ENCODE data around the gene MACF1.
"Not testable (repeated sequence)": the region's sequence is repeated elsewhere in the genome, so short reads cannot be mapped to it uniquely, and the experiment has no call there.

The MACF1 gene

GRCh38 chr1:39427912-39428311 is 223.4 kb downstream of the MACF1 start:
- DNase-seq: no peak

GRCh38 chr1:39431927-39432326 is 227.4 kb downstream of the MACF1 start:
- no peak for DNase-seq

- DNase-seq: no peak
Observed at GRCh38 chr1:39434797-39435395, 230.4 kb downstream of the MACF1 start.

GRCh38 chr1:39435597-39435996 is 231.1 kb downstream of the MACF1 start:
- no peak for DNase-seq

DNA sequence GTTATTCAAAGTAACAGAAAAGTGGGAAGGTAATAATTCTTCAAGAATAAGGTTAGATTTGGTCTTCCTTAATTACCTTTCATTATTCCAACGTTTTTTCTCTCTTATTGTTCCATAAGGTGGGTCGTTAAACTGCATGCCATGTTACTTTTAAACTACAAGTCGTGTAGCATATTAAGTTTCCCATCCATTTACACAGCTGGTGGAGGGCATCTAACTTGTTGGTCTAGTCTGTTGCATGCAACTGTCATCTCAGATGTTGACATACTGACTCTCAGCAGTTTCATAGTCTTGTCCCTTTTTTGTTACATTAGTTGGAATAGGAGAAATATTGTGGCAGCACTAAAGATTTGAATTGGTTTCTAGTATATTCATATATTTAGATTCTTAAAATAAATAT is 232.3 kb downstream of the MACF1 start:
- no peak for DNase-seq

DNA sequence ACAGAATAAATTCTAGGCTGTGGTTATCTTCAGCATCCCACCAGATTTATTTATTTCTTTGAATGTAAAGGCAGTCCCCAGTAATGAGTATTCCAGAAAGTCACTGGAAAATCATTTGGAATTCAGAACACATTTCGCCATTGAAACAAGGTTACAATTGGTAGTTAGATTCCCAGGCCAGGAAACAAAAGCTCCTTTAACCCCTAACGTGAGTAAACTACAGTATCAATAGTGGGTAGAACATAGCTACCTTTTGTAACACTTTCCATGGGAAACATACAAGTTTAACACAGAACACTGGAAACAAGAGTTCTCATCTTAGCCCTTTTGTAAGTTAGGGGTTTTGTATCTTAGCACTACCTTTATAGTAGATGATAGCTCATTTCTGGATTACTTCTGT is 233.5 kb downstream of the MACF1 start:
- no peak for DNase-seq

- no peak for DNase-seq
Observed at GRCh38 chr1:39440856-39441255, 236.4 kb downstream of the MACF1 start.

- no peak for DNase-seq
Observed at GRCh38 chr1:39441797-39442196, 237.3 kb downstream of the MACF1 start.

GRCh38 chr1:39445573-39445972 is 241.1 kb downstream of the MACF1 start:
- DNase-seq: no peak

GRCh38 chr1:39446986-39447567 is 242.6 kb downstream of the MACF1 start:
- DNase-seq: no peak

DNA sequence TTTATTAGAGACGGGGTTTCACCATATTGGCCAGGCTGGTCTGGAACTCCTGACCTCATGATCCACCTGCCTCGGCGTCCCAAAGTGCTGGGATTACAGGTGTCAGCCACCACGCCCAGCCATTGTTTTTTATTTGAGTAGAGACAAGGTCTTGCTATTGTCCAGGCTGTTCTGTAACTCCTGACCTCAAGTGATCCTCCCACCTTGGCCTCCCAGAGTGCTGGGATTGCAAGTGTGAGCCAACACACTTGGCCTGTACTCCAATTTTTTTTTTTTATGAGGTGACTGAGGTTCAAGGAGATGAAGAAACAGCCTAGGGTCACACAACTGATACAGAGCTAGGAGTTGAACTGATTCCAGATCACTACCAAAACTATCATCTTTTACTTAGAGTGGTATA is 245.5 kb downstream of the MACF1 start:
- not testable (repeated sequence) for DNase-seq

- no peak for DNase-seq
Observed at GRCh38 chr1:39450956-39451606, 246.6 kb downstream of the MACF1 start.

- no peak for DNase-seq
Observed at GRCh38 chr1:39452081-39452480, 247.6 kb downstream of the MACF1 start.

GRCh38 chr1:39452540-39452939 is 248.0 kb downstream of the MACF1 start:
- DNase-seq: no peak

DNA sequence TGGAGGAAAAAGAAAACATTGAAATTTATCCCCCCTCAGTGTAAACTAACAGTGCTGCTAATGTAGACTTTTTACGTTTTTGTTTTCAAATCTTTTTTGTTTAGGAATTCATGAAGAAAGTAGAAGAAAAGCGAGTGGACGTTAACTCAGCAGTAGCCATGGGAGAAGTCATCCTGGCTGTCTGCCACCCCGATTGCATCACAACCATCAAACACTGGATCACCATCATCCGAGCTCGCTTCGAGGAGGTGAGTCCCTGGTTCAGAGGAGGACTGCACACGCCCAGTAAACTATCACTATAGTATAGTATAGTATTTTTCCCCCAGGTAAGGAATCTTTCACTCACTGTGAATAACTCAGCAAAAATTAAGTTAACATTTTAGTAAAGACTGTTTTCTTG is 249.1 kb downstream of the MACF1 start:
- no peak for DNase-seq

DNA sequence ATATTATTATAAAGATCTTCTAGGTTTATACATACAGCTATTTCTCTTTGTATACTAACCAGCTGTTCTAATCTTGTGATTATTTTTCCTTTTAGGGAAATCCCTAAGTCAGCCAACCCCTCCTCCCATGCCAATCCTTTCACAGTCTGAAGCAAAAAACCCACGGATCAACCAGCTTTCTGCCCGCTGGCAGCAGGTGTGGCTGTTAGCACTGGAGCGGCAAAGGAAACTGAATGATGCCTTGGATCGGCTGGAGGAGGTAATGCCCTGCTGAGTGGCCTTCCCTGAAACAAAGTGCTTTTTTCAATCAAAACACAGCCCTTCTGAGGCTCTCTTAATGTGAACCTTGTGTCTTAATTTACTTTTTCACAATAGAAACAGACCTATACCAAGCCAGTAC is 254.5 kb downstream of the MACF1 start:
- no peak for DNase-seq

DNA sequence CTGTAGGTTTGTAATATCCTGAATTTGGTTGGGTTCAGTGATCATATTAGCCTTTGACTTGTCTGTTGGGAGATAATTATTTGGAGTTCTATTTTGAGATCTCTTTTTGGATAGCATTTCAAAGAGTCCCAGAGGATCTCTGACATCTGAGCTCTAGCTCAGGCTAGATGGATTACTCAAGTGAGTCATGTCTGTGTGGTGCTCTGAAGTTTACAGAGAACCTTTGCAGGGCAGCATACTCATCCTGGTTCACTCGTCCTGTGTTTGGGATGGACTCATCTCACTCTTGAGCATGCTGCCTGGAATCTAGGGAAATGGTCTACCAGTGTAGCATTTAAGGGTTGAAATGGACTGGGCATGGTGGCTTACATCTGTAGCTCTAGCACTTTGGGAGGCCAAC is 257.6 kb downstream of the MACF1 start:
- DNase-seq: no peak

- DNase-seq: no peak
Observed at GRCh38 chr1:39466413-39467107, 262.1 kb downstream of the MACF1 start.

DNA sequence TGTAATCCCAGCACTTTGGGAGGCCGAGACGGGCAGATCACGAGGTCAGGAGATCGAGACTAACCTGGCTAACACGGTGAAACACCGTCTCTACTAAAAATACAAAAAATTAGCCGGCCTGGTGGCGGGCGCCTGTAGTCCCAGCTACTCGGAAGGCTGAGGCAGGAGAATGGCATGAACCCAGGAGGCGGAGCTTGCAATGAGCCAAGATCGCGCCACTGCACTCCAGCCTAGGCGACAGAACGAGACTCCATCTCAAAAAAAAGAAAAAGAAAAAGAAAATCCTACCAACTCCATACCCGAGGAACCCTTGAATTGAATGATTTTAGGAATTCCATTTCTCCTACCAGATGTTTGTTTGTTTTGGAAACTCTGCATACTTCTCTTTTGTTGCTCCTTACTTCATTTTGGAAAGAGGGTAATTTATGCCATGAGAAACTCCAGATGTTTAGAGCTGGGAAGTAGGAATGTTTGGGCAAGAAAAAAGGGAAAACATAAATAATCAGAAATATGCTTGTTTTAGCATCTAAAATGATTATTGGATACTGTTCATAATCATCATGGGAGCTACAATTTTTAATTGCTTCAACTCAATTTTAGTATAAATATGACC is 262.7 kb downstream of the MACF1 start:
- not testable (repeated sequence) for DNase-seq

DNA sequence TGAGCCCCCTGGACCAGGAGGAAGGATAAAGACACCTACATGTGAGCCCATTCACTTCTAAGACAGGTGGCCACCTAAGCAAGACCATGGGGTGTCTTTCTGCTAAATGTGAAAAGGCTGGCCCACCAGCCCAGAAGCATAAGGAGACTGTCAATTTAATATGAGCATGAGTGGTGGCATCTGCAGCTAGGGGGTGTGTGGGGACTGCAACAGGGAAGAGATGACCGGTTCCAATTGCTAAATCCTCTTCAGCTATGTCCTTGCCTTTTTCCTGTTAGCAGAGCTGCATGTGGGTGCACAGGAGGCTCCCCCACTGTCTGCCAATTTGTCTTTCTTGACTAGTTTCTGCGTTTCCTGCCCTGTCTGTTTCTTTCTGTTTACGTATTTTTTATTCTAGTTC is 264.7 kb downstream of the MACF1 start:
- no peak for DNase-seq

DNA sequence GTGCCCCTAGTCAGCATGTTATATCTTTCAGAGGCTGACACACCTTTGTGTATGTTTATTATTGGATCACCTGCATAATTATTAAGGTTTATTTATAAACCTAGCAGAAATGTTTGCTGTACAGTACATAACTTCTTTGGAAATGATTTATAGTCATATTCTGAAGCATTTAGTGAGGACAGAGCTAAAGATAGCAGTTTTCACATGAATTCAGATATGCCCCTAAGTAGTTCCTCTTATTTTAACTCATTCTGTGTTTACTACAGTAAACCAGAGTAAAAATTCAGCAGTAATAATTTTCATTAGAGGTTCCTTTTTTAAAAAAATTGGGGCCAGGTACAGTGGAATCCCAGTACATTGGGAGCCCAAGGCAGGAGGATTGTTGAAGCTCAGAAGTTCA is 265.5 kb downstream of the MACF1 start:
- no peak for DNase-seq

DNA sequence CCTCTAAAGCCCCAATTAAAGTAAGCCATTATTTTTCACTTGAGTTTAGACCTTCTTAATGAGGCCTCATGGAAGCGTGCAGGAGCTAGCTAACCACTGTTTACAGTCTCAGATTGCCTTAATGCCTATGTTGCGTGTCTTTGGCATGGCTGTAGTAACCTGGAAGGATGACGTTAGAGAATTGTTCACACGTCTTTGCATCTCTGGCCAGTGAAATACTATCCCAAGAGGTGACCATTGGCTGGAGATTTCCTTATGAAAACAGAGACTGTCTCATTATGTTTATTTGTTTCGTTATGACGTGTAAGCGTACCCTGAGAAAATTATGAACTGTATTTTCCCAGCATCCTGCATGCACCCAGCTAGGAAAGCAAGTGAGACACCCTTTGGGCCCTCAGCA is 268.3 kb downstream of the MACF1 start:
- no peak for DNase-seq

GRCh38 chr1:39473324-39473723 is 268.8 kb downstream of the MACF1 start:
- DNase-seq: no peak

- DNase-seq: no peak
Observed at GRCh38 chr1:39474810-39475209, 270.3 kb downstream of the MACF1 start.

All from activated naive CD4-positive, alpha-beta T cell treated with anti-CD3 and anti-CD28 coated beads, Interleukin-2, amount 50 U/mL, for 16 hours (primary cell).